ENCODE data around the gene SCFD2.

- TF ChIP-seq POLR2A (IDR thresholded peaks at IDR 0.05), result no peak
- no peak for TF ChIP-seq CTCF (IDR thresholded peaks at IDR 0.05)
Measured at GRCh38 chr4:53199356-53199755, 166.5 kb downstream of the SCFD2 start.
